Uterus (tissue), 2 donors: Measurements from ENCODE around the gene BCORL1.

Experiments
- POLR2A ChIP-seq, 2 donors: fragments of 450-650 bp; IDR thresholded peaks; one replicate each; pipeline ENCODE4 v1.6.1; 2016; ENCODE audit warnings: antibody characterized with exemption in 2 of 2, mild to moderate bottlenecking in 1 of 2, moderate library complexity in 1 of 2
- TF ChIP-seq, protein P1 (sequence below), 4 experiments: fragments of 200-600 bp in 2 of 4; fragments of 450-650 bp in 2 of 4; sonication (generic) in 2 of 4; IDR thresholded peaks; one replicate each; pipeline ENCODE4 v1.5.1; 2016 to 2019; ENCODE audit warnings: antibody characterized with exemption in 4 of 4, mild to moderate bottlenecking in 2 of 4, moderate library complexity in 1 of 4

DNA sequence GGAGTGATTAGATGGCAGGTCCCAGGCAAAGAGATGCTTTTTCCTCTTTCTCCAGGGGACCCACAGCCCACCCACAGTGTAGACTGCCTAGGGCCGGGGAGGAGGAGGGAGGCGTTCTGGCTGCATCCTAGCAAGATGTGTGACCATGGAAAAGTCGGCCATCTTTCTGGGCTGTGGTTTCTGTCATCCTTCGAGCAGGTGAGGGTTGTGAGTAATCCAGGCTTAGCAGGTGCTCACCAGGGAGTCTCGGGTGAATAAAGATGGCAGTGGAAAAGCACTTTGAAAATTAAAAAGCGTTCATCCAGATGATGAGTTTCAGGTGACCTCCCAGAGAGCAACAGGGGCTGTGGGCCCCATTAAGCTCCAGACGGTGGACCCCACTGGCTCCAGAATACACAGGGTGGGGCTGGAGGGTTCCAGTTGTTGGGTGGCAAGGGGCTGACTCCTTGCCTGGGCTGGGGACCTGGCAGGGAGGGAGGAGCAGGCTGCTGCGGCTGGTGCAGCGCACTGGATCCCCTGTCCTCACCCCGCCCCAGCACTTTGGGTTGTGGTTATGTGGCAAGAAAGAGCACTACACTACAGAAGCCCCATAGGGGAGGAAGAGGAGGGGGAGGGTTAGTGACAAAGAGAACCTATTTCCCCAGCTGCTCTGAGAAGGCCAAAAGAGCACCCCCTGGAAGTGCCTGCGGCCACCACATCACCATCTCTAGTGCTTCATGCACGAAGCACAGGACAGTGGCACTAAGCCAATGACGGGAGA lies 104.2 kb downstream of the BCORL1 start:
- no peak for TF ChIP-seq POLR2A (IDR thresholded peaks at IDR 0.05)
- TF ChIP-seq, protein P1, sequence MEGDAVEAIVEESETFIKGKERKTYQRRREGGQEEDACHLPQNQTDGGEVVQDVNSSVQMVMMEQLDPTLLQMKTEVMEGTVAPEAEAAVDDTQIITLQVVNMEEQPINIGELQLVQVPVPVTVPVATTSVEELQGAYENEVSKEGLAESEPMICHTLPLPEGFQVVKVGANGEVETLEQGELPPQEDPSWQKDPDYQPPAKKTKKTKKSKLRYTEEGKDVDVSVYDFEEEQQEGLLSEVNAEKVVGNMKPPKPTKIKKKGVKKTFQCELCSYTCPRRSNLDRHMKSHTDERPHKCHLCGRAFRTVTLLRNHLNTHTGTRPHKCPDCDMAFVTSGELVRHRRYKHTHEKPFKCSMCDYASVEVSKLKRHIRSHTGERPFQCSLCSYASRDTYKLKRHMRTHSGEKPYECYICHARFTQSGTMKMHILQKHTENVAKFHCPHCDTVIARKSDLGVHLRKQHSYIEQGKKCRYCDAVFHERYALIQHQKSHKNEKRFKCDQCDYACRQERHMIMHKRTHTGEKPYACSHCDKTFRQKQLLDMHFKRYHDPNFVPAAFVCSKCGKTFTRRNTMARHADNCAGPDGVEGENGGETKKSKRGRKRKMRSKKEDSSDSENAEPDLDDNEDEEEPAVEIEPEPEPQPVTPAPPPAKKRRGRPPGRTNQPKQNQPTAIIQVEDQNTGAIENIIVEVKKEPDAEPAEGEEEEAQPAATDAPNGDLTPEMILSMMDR (IDR thresholded peaks at IDR 0.05) = no peak
